HG03457 (cell line): ENCODE results near the gene MPO.

ENCODE experiments used
- ATAC-seq: cut with Tn5 transposase; IDR thresholded peaks from one replicate; pipeline ENCODE4 v1.9.1; 2021; ENCODE audit warnings: moderate number of reproducible peaks; ENCODE audit not compliant: unreplicated experiment

Gene MPO

DNA sequence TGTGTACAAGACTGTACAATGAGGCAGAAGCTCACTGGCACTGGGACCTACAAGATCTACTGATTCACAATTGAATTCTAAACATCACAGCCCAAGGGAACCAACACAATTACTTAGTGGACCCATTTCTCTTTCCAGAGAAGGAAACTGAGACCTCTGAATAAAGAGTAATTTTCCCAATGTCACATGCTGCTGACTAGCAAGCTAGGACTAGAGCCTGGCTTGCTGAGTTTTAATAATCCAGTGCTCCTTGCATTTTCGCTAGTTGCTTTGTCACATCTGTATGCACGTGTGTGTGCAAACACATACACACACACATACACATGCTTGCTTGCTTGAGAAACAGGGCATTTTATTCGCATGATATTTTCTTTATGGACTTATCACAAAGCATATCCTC, 46.2 kb downstream of the MPO start:
- no peak for ATAC-seq

GRCh38 chr17:58233543-58233942, 47.2 kb downstream of the MPO start:
- ATAC-seq: no peak

GRCh38 chr17:58232707-58233156, 48.0 kb downstream of the MPO start:
- ATAC-seq: peak; percentile 67

DNA sequence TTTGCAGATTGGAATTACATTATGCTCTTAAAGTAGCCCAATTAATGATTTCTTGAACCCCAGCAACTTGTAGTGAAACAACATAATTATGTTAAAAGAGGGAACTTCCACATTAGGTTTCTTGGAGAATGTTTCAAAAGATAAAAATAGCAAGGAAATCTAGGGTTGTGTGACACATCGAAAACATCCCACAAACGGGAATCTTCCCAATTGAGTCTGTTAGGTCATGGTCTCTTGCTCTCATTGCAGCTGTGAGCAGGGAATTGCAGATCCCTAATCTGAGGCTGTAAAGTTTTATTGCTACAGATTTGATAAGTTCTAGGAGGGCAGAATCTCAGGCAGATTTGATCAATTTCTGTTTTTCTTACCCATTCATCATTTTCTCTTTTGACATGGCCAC, 49.1 kb downstream of the MPO start:
- no peak for ATAC-seq

DNA sequence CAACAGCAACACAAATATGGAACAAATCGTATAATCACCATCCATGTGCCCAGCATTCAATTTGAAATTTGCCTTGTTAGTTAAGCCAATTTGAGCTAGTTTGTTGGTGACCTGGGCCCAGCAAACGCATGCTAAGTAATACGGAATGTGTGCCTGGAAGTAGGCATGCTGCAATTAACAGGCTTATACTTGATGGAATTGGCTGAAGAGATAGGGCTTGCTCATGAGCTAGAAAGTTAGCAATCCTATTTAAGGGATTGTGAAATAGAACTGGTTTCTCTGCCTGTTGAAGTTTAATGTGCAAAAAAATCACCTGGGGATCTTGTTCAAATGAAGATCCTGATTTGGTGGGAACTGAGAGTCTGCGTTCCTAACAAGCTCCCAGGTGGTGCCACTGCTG, 50.9 kb downstream of the MPO start:
- ATAC-seq: no peak

GRCh38 chr17:58229384-58229783, 51.4 kb downstream of the MPO start:
- no peak for ATAC-seq

DNA sequence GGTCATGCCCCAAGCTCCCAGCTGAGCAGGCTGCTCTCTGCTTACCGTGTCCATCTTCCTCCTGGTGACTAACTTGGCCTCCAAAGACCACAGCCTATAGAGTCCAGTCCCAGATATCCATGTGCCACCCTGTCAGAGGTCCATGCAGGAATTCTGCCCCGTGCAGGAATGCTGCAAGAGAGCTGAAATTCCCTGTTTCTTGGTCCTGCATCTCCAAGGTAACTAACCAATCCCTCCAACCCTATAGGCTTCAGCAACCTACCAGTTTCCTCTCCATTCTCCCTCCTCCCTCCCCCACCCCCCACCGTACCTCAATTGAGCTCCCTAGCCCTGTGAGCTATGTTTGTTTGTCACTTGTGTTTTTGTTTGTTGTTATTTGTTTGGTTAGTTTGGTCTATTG, 52.1 kb downstream of the MPO start:
- no peak for ATAC-seq

DNA sequence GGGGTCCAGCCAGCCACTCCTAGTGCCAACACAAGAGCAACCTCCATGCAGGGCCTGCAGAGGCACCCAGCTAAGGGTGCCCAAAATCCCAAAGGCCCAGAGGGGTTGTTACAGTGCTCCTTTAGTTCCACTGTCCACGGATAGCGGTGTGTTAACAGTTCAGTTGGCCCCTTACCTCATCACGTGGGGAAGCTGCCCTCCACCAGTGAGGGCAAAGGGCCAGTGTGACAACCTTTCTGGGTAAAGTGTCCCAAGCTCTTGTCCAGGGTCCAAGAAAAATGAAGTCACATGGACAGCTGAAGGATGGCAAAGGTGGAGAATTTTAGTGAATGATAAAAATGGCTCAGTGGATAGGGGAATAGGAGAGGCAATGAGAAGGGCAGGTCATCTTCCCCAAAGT, 53.0 kb downstream of the MPO start:
- no peak for ATAC-seq

- ATAC-seq: no peak
These were observed 56.4 kb downstream of the MPO start for GRCh38 chr17:58224315-58224714.
